Neural cell (in vitro differentiated cells): ENCODE data around the gene PGM3.

ENCODE experiments used
- CTCF ChIP-seq: fragments of 450-650 bp; IDR thresholded peaks from 2 replicates; pipeline ENCODE4 v1.5.1; 2014; ENCODE audit warnings: antibody characterized with exemption, mild to moderate bottlenecking, moderate library complexity; ENCODE audit not compliant: poor library complexity, severe bottlenecking
- EP300 ChIP-seq: fragments of 450-650 bp; conservative IDR thresholded peaks from 2 replicates; pipeline ENCODE4 v1.6.1; 2014; ENCODE audit warnings: antibody characterized with exemption, mild to moderate bottlenecking, moderate library complexity; ENCODE audit not compliant: poor library complexity, severe bottlenecking
- EZH2 ChIP-seq: fragments of 200-600, 300-800 bp; shearing (Covaris generic), sonication (generic); IDR thresholded peaks from 2 replicates; pipeline ENCODE4 v1.6.1; 2014; ENCODE audit warnings: antibody characterized with exemption, low read length, borderline replicate concordance, mild to moderate bottlenecking; ENCODE audit not compliant: insufficient read depth, poor library complexity, severe bottlenecking
- POLR2AphosphoS5 ChIP-seq: IDR thresholded peaks from 2 replicates; pipeline ENCODE4 v1.6.1; 2012
- RAD21 ChIP-seq: fragments of 450-650 bp; conservative IDR thresholded peaks from 2 replicates; pipeline ENCODE4 v1.6.1; 2014; ENCODE audit warnings: antibody characterized with exemption, mild to moderate bottlenecking, moderate library complexity
- REST ChIP-seq: IDR thresholded peaks from 2 replicates; pipeline ENCODE4 v1.6.1; 2012; ENCODE audit warnings: borderline replicate concordance
- SMC3 ChIP-seq: fragments of 450-650 bp; conservative IDR thresholded peaks from 2 replicates; pipeline ENCODE4 v1.6.1; 2014; ENCODE audit warnings: antibody characterized with exemption, mild to moderate bottlenecking, moderate library complexity; ENCODE audit not compliant: poor library complexity
- TAF1 ChIP-seq: IDR thresholded peaks from 2 replicates; pipeline ENCODE4 v1.6.1; 2012; ENCODE audit warnings: low read depth

GRCh38 chr6:83127258-83127657, 65.8 kb downstream of the PGM3 start:
- TF ChIP-seq TAF1 (no peak), POLR2AphosphoS5 (no peak), CTCF (no peak), EP300 (no peak), REST (no peak), EZH2 (no peak), RAD21 (no peak), SMC3 (no peak)
